PC-9 (cell line): ENCODE results near the gene MB21D2. TPM values are rescaled to one million over a fixed set of nuclear protein-coding genes. Genes with fewer than 3 reads are reported as not detected.

Experiments used
- BruUV-seq: library from RNA; stranded (reverse); fragments of 400-500 nt; replicated peaks from 2 replicates; lab custom pipeline; 2021; lab: Mats Ljungman, UMichigan
- CTCF ChIA-PET: fragments of 300-600 bp; sonication (Branson Sonifier 250); formaldehyde crosslinking; loops from one replicate; lab custom pipeline; 2022; ENCODE audit warnings: antibody characterized with exemption; lab: Charles Lee
- POLR2A ChIA-PET: fragments of 300-600 bp; sonication (Branson Sonifier 250); formaldehyde crosslinking; loops from one replicate; lab custom pipeline; 2022; ENCODE audit warnings: antibody characterized with exemption; ENCODE audit not compliant: unreplicated experiment; lab: Charles Lee
- DNase-seq, 2 experiments: peaks; one replicate each; pipeline versions ENCODE4 v3.0.0 to v3.0.0-alpha.2; 2015 to 2022; ENCODE audit warnings: mixed read lengths in 1 of 2
- H2AFZ ChIP-seq: fragments of 200-600 bp; sonication (generic); 2 replicates; pipeline ENCODE4 v1.8.1; 2017; ENCODE audit warnings: antibody characterized with exemption
- H3F3A ChIP-seq: fragments of 200-600 bp; sonication (generic); 2 replicates; pipeline ENCODE4 v1.8.1; 2017; ENCODE audit warnings: antibody characterized with exemption, mild to moderate bottlenecking, low read depth; ENCODE audit not compliant: insufficient read depth
- H3K27ac ChIP-seq: fragments of 200-600 bp; sonication (generic); 2 replicates; pipeline ENCODE4 v1.6.1; 2016; ENCODE audit warnings: mixed run types
- H3K27me3 ChIP-seq: fragments of 200-600 bp; sonication (generic); 2 replicates; pipeline ENCODE4 v1.6.1; 2016; ENCODE audit warnings: low read depth, mixed run types; ENCODE audit not compliant: insufficient read depth
- H3K36me3 ChIP-seq: fragments of 200-600 bp; sonication (generic); 2 replicates; pipeline ENCODE4 v1.6.1; 2016; ENCODE audit warnings: low read depth, mixed run types
- H3K4me1 ChIP-seq: fragments of 200-600 bp; sonication (generic); replicated peaks from 2 replicates; pipeline ENCODE4 v1.6.1; 2016; ENCODE audit warnings: mixed run types; ENCODE audit not compliant: insufficient read depth
- H3K4me2 ChIP-seq: fragments of 200-600 bp; sonication (generic); 2 replicates; pipeline ENCODE4 v1.6.1; 2017; ENCODE audit warnings: mixed run types
- H3K4me3 ChIP-seq: fragments of 200-600 bp; sonication (generic); 2 replicates; pipeline ENCODE4 v1.6.1; 2016; ENCODE audit warnings: mixed run types
- H3K79me2 ChIP-seq: fragments of 200-600 bp; sonication (generic); 2 replicates; pipeline ENCODE4 v1.6.1; 2017; ENCODE audit warnings: low read depth, mixed run types
- H3K9me2 ChIP-seq: fragments of 200-600 bp; sonication (generic); 2 replicates; pipeline ENCODE4 v1.8.1; 2017; ENCODE audit warnings: mild to moderate bottlenecking; ENCODE audit not compliant: insufficient read depth
- H3K9me3 ChIP-seq: fragments of 200-600 bp; sonication (generic); 2 replicates; pipeline ENCODE4 v1.8.1; 2016; ENCODE audit warnings: low read depth; ENCODE audit not compliant: insufficient read depth
- H4K20me1 ChIP-seq: fragments of 200-600 bp; sonication (generic); 2 replicates; pipeline ENCODE4 v1.8.1; 2017; ENCODE audit not compliant: insufficient read depth
- EZH2 ChIP-seq: fragments of 200-600 bp; sonication (generic); IDR thresholded peaks from 2 replicates; pipeline ENCODE4 v1.8.0; 2017; ENCODE audit warnings: antibody characterized with exemption, low read depth
- intact Hi-C: fragments of 100-400 bp; cut with micrococcal nuclease; formaldehyde crosslinking; loops from one replicate; pipeline ENCODE4 v1.10.0; 2022; ENCODE audit not compliant: unreplicated experiment
- total RNA-seq: library from RNA; stranded (reverse); gene quantifications from 2 replicates; pipeline ENCODE4 v1.2.3, GENCODE V29; 2021
- TF ChIP-seq, protein P1 (sequence below): fragments of 200-600 bp; sonication (generic); conservative IDR thresholded peaks from 2 replicates; pipeline ENCODE4 v1.6.1; 2017; ENCODE audit warnings: mixed run types, antibody characterized with exemption, mild to moderate bottlenecking, moderate library complexity

MB21D2 gene
- total RNA-seq, 1 experiment from 2014 or later, result 5.1 TPM

- no peak overlapping the region for H3K4me2 ChIP-seq
- no peaks in the 10 kb centered on the region for H3K4me1 ChIP-seq
- H3K36me3 ChIP-seq, result no peaks in the 10 kb centered on the region
- no peak overlapping the region for H3K4me3 ChIP-seq
- no peaks in the 10 kb centered on the region for H3K9me2 ChIP-seq
- BruUV-seq, result no TSS peak
- no peak for DNase-seq
- POLR2A ChIA-PET, result no interaction called here
- no peaks in the 10 kb centered on the region for H3K9me3 ChIP-seq
- no peak for TF ChIP-seq EZH2
- CTCF ChIA-PET, result no interaction called here
- H3K79me2 ChIP-seq, result no peaks in the 10 kb centered on the region
- intact Hi-C loops, result no loop called here
- H2AFZ ChIP-seq, result no peak overlapping the region
- no peaks in the 10 kb centered on the region for H3K27me3 ChIP-seq
- H4K20me1 ChIP-seq, result peaks cover 21% of the 10 kb centered on the region
- H3K27ac ChIP-seq, result no peak overlapping the region
- H3F3A ChIP-seq, result no peaks in the 10 kb centered on the region
Measured at GRCh38 chr3:192862408-192863090, 55.1 kb downstream of the MB21D2 start.

- CTCF ChIA-PET, result no interaction called here
Measured at GRCh38 chr3:192861972-192862371, 55.7 kb downstream of the MB21D2 start.

GRCh38 chr3:192860454-192860853, 57.2 kb downstream of the MB21D2 start:
- H2AFZ ChIP-seq, result no peak overlapping the region

More at GRCh38 chr3:192861972-192862371, 55.7 kb downstream of the MB21D2 start:
- Histone ChIP-seq H4K20me1 (peaks cover 23% of the 10 kb centered on the region), H3K79me2 (no peaks in the 10 kb centered on the region), H3K9me2 (no peaks in the 10 kb centered on the region), H3F3A (no peaks in the 10 kb centered on the region), H3K4me3 (no peak overlapping the region), H3K4me2 (no peak overlapping the region), H3K27me3 (no peaks in the 10 kb centered on the region), H3K36me3 (no peaks in the 10 kb centered on the region), H3K27ac (no peak overlapping the region), H3K4me1 (no peaks in the 10 kb centered on the region), H3K9me3 (no peaks in the 10 kb centered on the region), H2AFZ (no peak overlapping the region)
- POLR2A ChIA-PET, result no interaction called here
- intact Hi-C loops, result no loop called here
- DNase-seq, result no peak
- BruUV-seq, result no TSS peak
- TF ChIP-seq, protein P1, sequence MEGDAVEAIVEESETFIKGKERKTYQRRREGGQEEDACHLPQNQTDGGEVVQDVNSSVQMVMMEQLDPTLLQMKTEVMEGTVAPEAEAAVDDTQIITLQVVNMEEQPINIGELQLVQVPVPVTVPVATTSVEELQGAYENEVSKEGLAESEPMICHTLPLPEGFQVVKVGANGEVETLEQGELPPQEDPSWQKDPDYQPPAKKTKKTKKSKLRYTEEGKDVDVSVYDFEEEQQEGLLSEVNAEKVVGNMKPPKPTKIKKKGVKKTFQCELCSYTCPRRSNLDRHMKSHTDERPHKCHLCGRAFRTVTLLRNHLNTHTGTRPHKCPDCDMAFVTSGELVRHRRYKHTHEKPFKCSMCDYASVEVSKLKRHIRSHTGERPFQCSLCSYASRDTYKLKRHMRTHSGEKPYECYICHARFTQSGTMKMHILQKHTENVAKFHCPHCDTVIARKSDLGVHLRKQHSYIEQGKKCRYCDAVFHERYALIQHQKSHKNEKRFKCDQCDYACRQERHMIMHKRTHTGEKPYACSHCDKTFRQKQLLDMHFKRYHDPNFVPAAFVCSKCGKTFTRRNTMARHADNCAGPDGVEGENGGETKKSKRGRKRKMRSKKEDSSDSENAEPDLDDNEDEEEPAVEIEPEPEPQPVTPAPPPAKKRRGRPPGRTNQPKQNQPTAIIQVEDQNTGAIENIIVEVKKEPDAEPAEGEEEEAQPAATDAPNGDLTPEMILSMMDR, result no peak
- TF ChIP-seq EZH2, result no peak

More at GRCh38 chr3:192860454-192860853, 57.2 kb downstream of the MB21D2 start:
- Histone ChIP-seq H3K79me2 (no peaks in the 10 kb centered on the region), H3K4me1 (no peaks in the 10 kb centered on the region), H3K4me3 (no peak overlapping the region), H3K9me2 (no peaks in the 10 kb centered on the region), H3F3A (no peaks in the 10 kb centered on the region), H4K20me1 (peaks cover 23% of the 10 kb centered on the region), H3K27ac (no peak overlapping the region), H3K36me3 (no peaks in the 10 kb centered on the region), H3K27me3 (no peaks in the 10 kb centered on the region), H3K9me3 (no peaks in the 10 kb centered on the region), H3K4me2 (no peak overlapping the region)
- POLR2A ChIA-PET, result no interaction called here
- no TSS peak for BruUV-seq
- no peak for DNase-seq
- intact Hi-C loops, result no loop called here
- TF ChIP-seq, protein P1, result no peak
- no peak for TF ChIP-seq EZH2
- CTCF ChIA-PET, result no interaction called here
